SK-N-SH (cell line): ENCODE results near the gene GEMIN7.

Source experiments
- CHD2 ChIP-seq: fragments of 150-350 bp; IDR thresholded peaks from 2 replicates; pipeline ENCODE4 v1.6.1; 2018; ENCODE audit warnings: low read length; ENCODE audit not compliant: partially characterized antibody
- CTCF ChIP-seq: fragments of 200-600 bp; sonication (generic); IDR thresholded peaks from 2 replicates; pipeline ENCODE4 v1.6.1; 2017; ENCODE audit warnings: antibody characterized with exemption, mild to moderate bottlenecking, moderate library complexity
- GATA2 ChIP-seq: sonication (generic); formaldehyde crosslinking; IDR thresholded peaks from 2 replicates; pipeline ENCODE4 v1.5.0; 2020; ENCODE audit warnings: mild to moderate bottlenecking, missing genetic modification reagents
- JUND ChIP-seq: IDR thresholded peaks from 2 replicates; pipeline ENCODE4 v1.4.0; 2012
- MAX ChIP-seq: IDR thresholded peaks from 2 replicates; pipeline ENCODE4 v1.4.0; 2012; ENCODE audit warnings: low read depth
- POLR2AphosphoS5 ChIP-seq: IDR thresholded peaks from 2 replicates; pipeline ENCODE4 v1.6.1; 2012; ENCODE audit warnings: low read depth, low read length
- RCOR1 ChIP-seq: fragments of 150-350 bp; IDR thresholded peaks from 2 replicates; pipeline ENCODE4 v1.6.1; 2017; ENCODE audit warnings: antibody characterized with exemption, low read length
- REST ChIP-seq: IDR thresholded peaks from 2 replicates; pipeline ENCODE4 v1.6.1; 2012; ENCODE audit warnings: mild to moderate bottlenecking, low read depth, low read length, moderate library complexity
- RFX5 ChIP-seq: IDR thresholded peaks from 2 replicates; pipeline ENCODE4 v1.6.1; 2012; ENCODE audit warnings: mild to moderate bottlenecking, improper control_type of control experiment, low read length
- RXRA ChIP-seq: IDR thresholded peaks from 2 replicates; pipeline ENCODE4 v1.4.0; 2012; ENCODE audit warnings: low read depth, mild to moderate bottlenecking, borderline replicate concordance
- SIN3A ChIP-seq: IDR thresholded peaks from 2 replicates; pipeline ENCODE4 v1.6.1; 2012; ENCODE audit warnings: low read depth, mild to moderate bottlenecking, low read length, moderate library complexity, borderline replicate concordance
- SMC3 ChIP-seq: IDR thresholded peaks from 2 replicates; pipeline ENCODE4 v1.6.1; 2012; ENCODE audit warnings: low read depth, low read length, improper control_type of control experiment

GRCh38 chr19:45045671-45046353 lies 33.2 kb upstream of the GEMIN7 start:
- TF ChIP-seq CTCF, result no peak
- no peak for TF ChIP-seq SIN3A
- no peak for TF ChIP-seq MAX
- TF ChIP-seq POLR2AphosphoS5, result no peak
- TF ChIP-seq RCOR1, result no peak
- TF ChIP-seq JUND, result no peak
- no peak for TF ChIP-seq SMC3
- no peak for TF ChIP-seq RFX5
- TF ChIP-seq CHD2, result no peak
- no peak for TF ChIP-seq RXRA
- no peak for TF ChIP-seq REST
- no peak for TF ChIP-seq GATA2 (CRISPR knock-in tag)
